IMR-90 (cell line): ENCODE measurements around the gene CEP85. TPM values are rescaled to one million over a fixed set of nuclear protein-coding genes. Genes with fewer than 3 reads are reported as not detected.
"Not testable (repeated sequence)": the region's sequence is repeated elsewhere in the genome, so short reads cannot be mapped to it uniquely, and the experiment has no call there.

Experiments used
- ATAC-seq: fragments of 200-7000 bp; cut with Tn5 transposase; 2 replicates; pipeline ENCODE4 v1.9.1; 2020; ENCODE audit warnings: low read depth, mild to moderate bottlenecking, moderate library complexity
- BruUV-seq: library from RNA; stranded (reverse); fragments of 400-500 nt; replicated peaks from 2 replicates; lab custom pipeline; 2021; lab: Mats Ljungman, UMichigan
- CTCF ChIA-PET: fragments of 300-600 bp; formaldehyde crosslinking; extraction: SDS; loops from one replicate; lab custom pipeline; 2021; ENCODE audit warnings: antibody characterized with exemption; lab: Yijun Ruan, JAX
- POLR2A ChIA-PET: fragments of 300-600 bp; sonication (Branson Sonifier 250); formaldehyde crosslinking; loops from one replicate; lab custom pipeline; 2022; ENCODE audit warnings: antibody characterized with exemption; ENCODE audit not compliant: unreplicated experiment; lab: Charles Lee
- DNase-seq: peaks from one replicate; pipeline ENCODE4 v3.0.0; 2013
- H2AFZ ChIP-seq: replicated peaks from 2 replicates; pipeline ENCODE3; 2013; ENCODE audit warnings: low read length, mild to moderate bottlenecking; ENCODE audit not compliant: poor library complexity
- H2AK5ac ChIP-seq: 2 replicates; pipeline ENCODE4 v1.6.1; 2013; ENCODE audit warnings: low read depth, low read length, inconsistent platforms
- H2AK9ac ChIP-seq: replicated peaks from 2 replicates; pipeline ENCODE3; 2013; ENCODE audit warnings: mild to moderate bottlenecking, low read depth, low read length, moderate library complexity; ENCODE audit not compliant: poor library complexity
- H2BK120ac ChIP-seq: 2 replicates; pipeline ENCODE4 v1.6.1; 2013; ENCODE audit warnings: low read depth, low read length, inconsistent platforms
- H2BK15ac ChIP-seq: 3 replicates; pipeline ENCODE4 v1.6.1; 2013; ENCODE audit warnings: low read depth, low read length, inconsistent platforms
- H2BK20ac ChIP-seq: 2 replicates; pipeline ENCODE4 v1.6.1; 2013; ENCODE audit warnings: low read depth, mild to moderate bottlenecking, inconsistent platforms, low read length, moderate library complexity
- H2BK5ac ChIP-seq: 2 replicates; pipeline ENCODE4 v1.6.1; 2013; ENCODE audit warnings: mild to moderate bottlenecking, low read depth, low read length, inconsistent platforms; ENCODE audit not compliant: poor library complexity, severe bottlenecking
- H3K14ac ChIP-seq: replicated peaks from 2 replicates; pipeline ENCODE4 v1.6.1; 2013; ENCODE audit warnings: low read depth, low read length, inconsistent platforms
- H3K18ac ChIP-seq: 2 replicates; pipeline ENCODE4 v1.6.1; 2013; ENCODE audit warnings: low read depth, low read length, control low read depth
- H3K23ac ChIP-seq: 2 replicates; pipeline ENCODE4 v1.6.1; 2013; ENCODE audit warnings: low read depth, low read length, inconsistent platforms
- H3K27ac ChIP-seq: 2 replicates; pipeline ENCODE4 v1.5.1; 2013; ENCODE audit warnings: mild to moderate bottlenecking, control low read depth, low read length; ENCODE audit not compliant: insufficient read depth
- H3K27me3 ChIP-seq: 2 replicates; pipeline ENCODE4 v1.6.1; 2013; ENCODE audit warnings: low read length; ENCODE audit not compliant: control insufficient read depth, insufficient read depth
- H3K36me3 ChIP-seq: 2 replicates; pipeline ENCODE4 v1.6.1; 2013; ENCODE audit warnings: low read length, mixed read lengths; ENCODE audit not compliant: control insufficient read depth, insufficient read depth
- H3K4ac ChIP-seq: 2 replicates; pipeline ENCODE4 v1.6.1; 2013; ENCODE audit warnings: low read depth, low read length, inconsistent platforms
- H3K4me1 ChIP-seq: 2 replicates; pipeline ENCODE4 v1.6.1; 2013; ENCODE audit warnings: low read length, mixed read lengths; ENCODE audit not compliant: control insufficient read depth, insufficient read depth
- H3K4me2 ChIP-seq: 2 replicates; pipeline ENCODE4 v1.6.1; 2013; ENCODE audit warnings: low read depth, mild to moderate bottlenecking, control low read depth, low read length, moderate library complexity
- H3K4me3 ChIP-seq: 2 replicates; pipeline ENCODE4 v1.5.1; 2013; ENCODE audit warnings: low read depth, mild to moderate bottlenecking, control low read depth, low read length, moderate library complexity; ENCODE audit not compliant: insufficient read depth
- H3K56ac ChIP-seq: 2 replicates; pipeline ENCODE4 v1.6.1; 2013; ENCODE audit warnings: low read length, inconsistent platforms; ENCODE audit not compliant: insufficient read depth; ENCODE audit errors: extremely low read depth
- H3K79me1 ChIP-seq, 2 experiments: 2 replicates each; pipeline ENCODE4 v1.6.1; 2013; ENCODE audit warnings: low read length in 2 of 2, inconsistent platforms in 1 of 2, low read depth in 1 of 2
- H3K9ac ChIP-seq: 2 replicates; pipeline ENCODE4 v1.6.1; 2013; ENCODE audit warnings: low read depth, low read length, control low read depth
- H3K9me1 ChIP-seq: 2 replicates; pipeline ENCODE4 v1.6.1; 2013; ENCODE audit warnings: low read length, inconsistent platforms; ENCODE audit not compliant: insufficient read depth
- H3K9me3 ChIP-seq: 2 replicates; pipeline ENCODE4 v1.6.1; 2013; ENCODE audit warnings: low read length; ENCODE audit not compliant: control insufficient read depth, insufficient read depth
- H4K20me1 ChIP-seq: 2 replicates; pipeline ENCODE4 v1.6.1; 2013; ENCODE audit warnings: low read length, inconsistent platforms; ENCODE audit not compliant: insufficient read depth
- H4K5ac ChIP-seq: 2 replicates; pipeline ENCODE4 v1.6.1; 2013; ENCODE audit warnings: mild to moderate bottlenecking, low read depth, low read length, control low read depth
- H4K8ac ChIP-seq, 2 experiments: 2 replicates each; pipeline ENCODE4 v1.6.1; 2013; ENCODE audit warnings: low read depth in 2 of 2, low read length in 2 of 2, control low read depth in 1 of 2, inconsistent platforms in 1 of 2
- H4K91ac ChIP-seq: 2 replicates; pipeline ENCODE4 v1.6.1; 2013; ENCODE audit warnings: low read depth, low read length, inconsistent platforms; ENCODE audit not compliant: insufficient read depth
- BHLHE40 ChIP-seq: fragments of 150-350 bp; IDR thresholded peaks from 2 replicates; pipeline ENCODE4 v1.6.1; 2016; ENCODE audit warnings: mild to moderate bottlenecking, low read depth, low read length
- WGBS, 2 experiments: methylation state at CpG; one replicate each; pipeline versions ENCODE4 v1.1.5 to v1.1.7; 2013; ENCODE audit warnings: missing lambda C conversion rate in 2 of 2; ENCODE audit not compliant: insufficient read length in 1 of 2; ENCODE audit errors: extremely low coverage in 2 of 2; 5-methylcytosine and 5-hydroxymethylcytosine counted together
- dilution Hi-C: fragments of 300-500 bp; cut with HindIII; formaldehyde crosslinking; loops from one replicate; pipeline ENCODE4 v1.14.3; 2018; ENCODE audit warnings: low sequenced_read_pairs; ENCODE audit not compliant: unreplicated experiment
- in situ Hi-C: fragments of 300-500 bp; cut with MboI; formaldehyde crosslinking; loops from 3 replicates; pipeline ENCODE4 v1.14.3; 2019; ENCODE audit warnings: low sequenced_read_pairs, inconsistent platforms, mixed read lengths
- intact Hi-C: fragments of 100-400 bp; cut with micrococcal nuclease; formaldehyde crosslinking; loops from 2 replicates; pipeline ENCODE4 v1.10.0; 2022
- polyA plus RNA-seq, 3 experiments: library from polyadenylated mRNA; depleted of rRNA; stranded (reverse); fragments of >200 nt; gene quantifications; 2 replicates each; pipeline ENCODE4 v1.2.3, GENCODE V29; 2012; ENCODE audit warnings: low replicate concordance in 1 of 3
- total RNA-seq: library from RNA; depleted of rRNA; stranded (reverse); fragments of >200 nt; gene quantifications from 2 replicates; pipeline ENCODE4 v1.2.3, GENCODE V29; 2012
- TF ChIP-seq, protein P1 (sequence below): conservative IDR thresholded peaks from 2 replicates; pipeline ENCODE4 v1.5.1; 2012; ENCODE audit warnings: mild to moderate bottlenecking, low read depth, low read length, improper control_type of control experiment

The CEP85 gene
- total and polyA plus RNA-seq, 2 of the 4 experiments (the other 2 are of a cell fraction) = 11.5 to 11.8 TPM

DNA sequence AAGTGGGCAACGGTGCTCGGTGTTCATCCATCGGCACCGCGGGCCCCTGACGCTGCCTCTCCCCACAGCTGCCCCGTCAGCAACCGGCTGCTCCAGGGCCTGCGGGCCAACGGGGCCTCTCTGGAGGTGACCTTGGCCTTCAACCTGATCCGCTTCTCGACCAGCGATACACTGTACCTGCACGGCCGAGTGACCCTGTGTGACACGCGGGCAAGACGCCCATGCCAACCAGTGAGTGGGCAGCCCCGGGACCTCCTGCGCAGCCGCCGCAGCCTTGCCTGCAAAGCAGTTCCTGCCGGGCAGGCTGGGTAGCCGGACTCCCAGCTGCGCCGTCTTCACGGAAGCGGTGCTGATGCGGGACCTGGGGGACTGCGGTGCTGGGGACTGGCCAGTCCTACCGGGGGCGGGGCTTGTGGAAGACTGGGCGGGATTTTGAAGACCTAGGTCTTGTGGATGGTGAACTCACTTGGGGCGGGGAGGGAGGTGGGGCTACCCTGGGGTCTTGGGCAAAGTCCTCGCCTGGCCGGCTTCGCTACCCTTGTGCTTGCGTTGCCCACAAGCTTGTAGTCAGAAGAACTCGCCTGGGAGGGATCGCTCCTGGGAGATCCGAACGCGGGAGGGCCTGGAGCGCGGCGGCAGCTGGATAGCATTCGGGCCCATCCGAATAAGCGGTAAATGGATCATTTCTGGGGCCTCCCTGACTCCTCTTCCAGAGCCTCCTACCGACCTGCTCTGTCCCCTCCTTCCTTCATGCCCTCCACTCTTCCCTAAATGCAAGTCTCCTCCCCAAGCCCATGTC, 8.8 kb upstream of the CEP85 start:
- 11% methylated on average over 20 of the region's 50 CpGs; no CpG with 5 or more reads in 1 of the 2 experiments for WGBS, 2 experiments
- CTCF ChIA-PET = no interaction called here
- intact Hi-C loops = no loop called here

GRCh38 chr1:26230682-26231081, 3.3 kb upstream of the CEP85 start:
- POLR2A ChIA-PET, H3K56ac ChIP-seq, H3K14ac ChIP-seq, CTCF ChIA-PET, H3K4me2 ChIP-seq, H3K4me3 ChIP-seq, H3K9me1 ChIP-seq, H3K18ac ChIP-seq, H4K8ac ChIP-seq, H3K36me3 ChIP-seq, H3K4ac ChIP-seq, BruUV-seq, DNase-seq, dilution Hi-C loops, H4K20me1 ChIP-seq, H3K9me3 ChIP-seq, H4K91ac ChIP-seq, H3K4me1 ChIP-seq, H2BK20ac ChIP-seq, in situ Hi-C loops, H2BK5ac ChIP-seq, H3K9ac ChIP-seq, H2AK9ac ChIP-seq, H2BK120ac ChIP-seq, H2AK5ac ChIP-seq, ATAC-seq, H2AFZ ChIP-seq, H4K5ac ChIP-seq, H3K27ac ChIP-seq, H2BK15ac ChIP-seq: not testable (repeated sequence)
- H3K79me1 ChIP-seq = peaks cover 7 to 12% of the 10 kb centered on the region in 2 experiments
- WGBS, 2 experiments = no CpG with 5 or more reads among the region's 2 CpGs
- peaks cover 19% of the 10 kb centered on the region for H3K27me3 ChIP-seq
- peak overlapping the region; percentile 43; the same call in 1 of the 2 replicates for H3K23ac ChIP-seq
- intact Hi-C loops = loop anchor here (5.0 to 10.0 kb wide), 2 partner anchors 63 to 126 kb away; partner anchors contain the start of genes C1orf232 and ZNF593

More for the DNA sequence above, 8.8 kb upstream of the CEP85 start:
- no peaks in the 10 kb centered on the region for H3K9me3 ChIP-seq
- no peak overlapping the region for H2AK5ac ChIP-seq
- H3K56ac ChIP-seq = no peak overlapping the region
- DNase-seq (no peak), ATAC-seq (peak; percentile 89)
- H3K4ac ChIP-seq = no peak overlapping the region
- dilution Hi-C loops (no loop called here), in situ Hi-C loops (no loop called here)
- peak overlapping the region in 1 of 2 experiments; percentile 40; a peak in 1 of 4 replicates for H4K8ac ChIP-seq
- no peak overlapping the region for H2BK15ac ChIP-seq
- H4K20me1 ChIP-seq = no peaks in the 10 kb centered on the region
- H3K14ac ChIP-seq = no peak overlapping the region
- H3K23ac ChIP-seq = 0 out of 2 replicates have a peak overlapping the region, but pooled peaks have one; percentile 45
- H3K9ac ChIP-seq = no peak overlapping the region
- H3K4me1 ChIP-seq = no peaks in the 10 kb centered on the region
- no peak overlapping the region for H4K91ac ChIP-seq
- POLR2A ChIA-PET = no interaction called here
- H3K4me3 ChIP-seq = peak overlapping the region; percentile 36
- no peak overlapping the region for H3K27ac ChIP-seq
- H3K27me3 ChIP-seq = peaks cover 49% of the 10 kb centered on the region
- H2AK9ac ChIP-seq = no peak overlapping the region
- no peak overlapping the region for H2BK5ac ChIP-seq
- BruUV-seq = no TSS peak
- no peak overlapping the region for H2BK120ac ChIP-seq
- TF ChIP-seq, protein P1, sequence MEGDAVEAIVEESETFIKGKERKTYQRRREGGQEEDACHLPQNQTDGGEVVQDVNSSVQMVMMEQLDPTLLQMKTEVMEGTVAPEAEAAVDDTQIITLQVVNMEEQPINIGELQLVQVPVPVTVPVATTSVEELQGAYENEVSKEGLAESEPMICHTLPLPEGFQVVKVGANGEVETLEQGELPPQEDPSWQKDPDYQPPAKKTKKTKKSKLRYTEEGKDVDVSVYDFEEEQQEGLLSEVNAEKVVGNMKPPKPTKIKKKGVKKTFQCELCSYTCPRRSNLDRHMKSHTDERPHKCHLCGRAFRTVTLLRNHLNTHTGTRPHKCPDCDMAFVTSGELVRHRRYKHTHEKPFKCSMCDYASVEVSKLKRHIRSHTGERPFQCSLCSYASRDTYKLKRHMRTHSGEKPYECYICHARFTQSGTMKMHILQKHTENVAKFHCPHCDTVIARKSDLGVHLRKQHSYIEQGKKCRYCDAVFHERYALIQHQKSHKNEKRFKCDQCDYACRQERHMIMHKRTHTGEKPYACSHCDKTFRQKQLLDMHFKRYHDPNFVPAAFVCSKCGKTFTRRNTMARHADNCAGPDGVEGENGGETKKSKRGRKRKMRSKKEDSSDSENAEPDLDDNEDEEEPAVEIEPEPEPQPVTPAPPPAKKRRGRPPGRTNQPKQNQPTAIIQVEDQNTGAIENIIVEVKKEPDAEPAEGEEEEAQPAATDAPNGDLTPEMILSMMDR = no peak
- no peak for TF ChIP-seq BHLHE40
- H3K79me1 ChIP-seq = no peaks in the 10 kb centered on the region
- no peaks in the 10 kb centered on the region for H3K36me3 ChIP-seq
- peak overlapping the region; percentile 56 for H2AFZ ChIP-seq
- no peak overlapping the region for H4K5ac ChIP-seq
- H3K9me1 ChIP-seq = no peaks in the 10 kb centered on the region; the same call in 1 of the 2 replicates
- H3K4me2 ChIP-seq = peak overlapping the region; percentile 80
- H2BK20ac ChIP-seq = no peak overlapping the region
- no peak overlapping the region for H3K18ac ChIP-seq
